ENCODE measurements around the gene DNLZ.

- TF ChIP-seq POLR2A (IDR thresholded peaks at IDR 0.05; ENCODE audit: low read length), result no peak
- TF ChIP-seq GATA1 (IDR thresholded peaks at IDR 0.05; ENCODE audit: low read depth, low read length), result no peak
Observed at GRCh38 chr9:136358888-136359287, 4.7 kb downstream of the DNLZ start.
